AG20443 (cell line): ENCODE data around the gene PIP4K2C.
"Not testable (repeated sequence)": the region's sequence is repeated elsewhere in the genome, so short reads cannot be mapped to it uniquely, and the experiment has no call there.

ENCODE experiments used
- DNase-seq: peaks from one replicate; pipeline ENCODE4 v3.0.0; 2012; ENCODE audit warnings: low spot score, mixed read lengths

PIP4K2C gene

DNA sequence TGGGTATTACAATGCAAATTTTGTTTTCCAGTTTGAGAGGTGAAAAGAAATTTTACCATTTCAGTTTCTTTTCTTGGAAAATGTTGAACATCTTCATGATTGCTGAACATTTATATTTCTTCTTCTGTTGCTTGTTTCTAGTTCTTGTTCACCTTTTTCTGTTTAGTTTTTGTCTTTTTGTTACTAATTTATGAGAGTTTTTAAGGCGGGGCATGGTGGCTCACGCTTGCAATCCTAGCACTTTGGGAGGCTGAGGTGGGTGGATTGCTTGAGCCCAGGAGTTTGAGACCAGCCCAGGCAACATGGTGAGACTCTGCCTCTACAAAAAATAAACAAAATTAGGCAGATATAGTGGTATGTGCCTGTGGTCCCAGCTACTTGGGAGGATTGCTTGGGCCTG, 30.5 kb upstream of the PIP4K2C start:
- no peak for DNase-seq

DNA sequence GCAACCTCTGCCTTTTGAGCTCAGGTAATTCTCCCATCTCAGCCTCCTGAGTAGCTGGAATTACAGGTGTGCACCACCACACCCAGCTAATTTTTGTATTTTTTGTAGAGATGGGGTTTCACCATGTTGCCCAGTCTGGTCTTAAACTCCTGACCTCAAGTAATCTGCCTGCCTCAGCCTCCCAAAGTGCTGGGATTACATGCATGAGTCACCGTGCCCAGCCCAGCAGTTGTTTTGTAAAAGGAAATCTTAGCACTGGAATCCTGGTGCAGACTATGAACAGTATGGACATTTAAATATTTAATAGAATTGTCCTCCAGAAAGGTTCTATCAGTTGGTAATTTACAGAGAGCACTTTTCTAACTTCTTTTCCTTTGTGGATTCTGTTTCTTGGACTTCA, 29.9 kb upstream of the PIP4K2C start:
- not testable (repeated sequence) for DNase-seq

DNA sequence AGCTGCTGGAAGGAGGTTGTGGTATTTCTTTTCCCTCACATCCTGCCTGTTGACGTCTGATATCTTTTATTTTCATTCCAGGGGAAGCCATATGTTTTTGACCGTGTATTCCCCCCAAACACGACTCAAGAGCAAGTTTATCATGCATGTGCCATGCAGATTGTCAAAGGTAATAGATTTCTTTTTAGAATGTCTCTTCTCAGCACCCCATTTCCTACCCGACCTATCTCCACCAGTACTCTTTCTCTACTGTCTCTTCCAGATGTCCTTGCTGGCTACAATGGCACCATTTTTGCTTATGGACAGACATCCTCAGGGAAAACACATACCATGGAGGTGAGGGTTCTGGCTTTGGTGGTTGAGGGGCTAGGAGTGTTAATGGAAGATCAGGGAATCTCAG, 27.6 kb upstream of the PIP4K2C start:
- no peak for DNase-seq

DNA sequence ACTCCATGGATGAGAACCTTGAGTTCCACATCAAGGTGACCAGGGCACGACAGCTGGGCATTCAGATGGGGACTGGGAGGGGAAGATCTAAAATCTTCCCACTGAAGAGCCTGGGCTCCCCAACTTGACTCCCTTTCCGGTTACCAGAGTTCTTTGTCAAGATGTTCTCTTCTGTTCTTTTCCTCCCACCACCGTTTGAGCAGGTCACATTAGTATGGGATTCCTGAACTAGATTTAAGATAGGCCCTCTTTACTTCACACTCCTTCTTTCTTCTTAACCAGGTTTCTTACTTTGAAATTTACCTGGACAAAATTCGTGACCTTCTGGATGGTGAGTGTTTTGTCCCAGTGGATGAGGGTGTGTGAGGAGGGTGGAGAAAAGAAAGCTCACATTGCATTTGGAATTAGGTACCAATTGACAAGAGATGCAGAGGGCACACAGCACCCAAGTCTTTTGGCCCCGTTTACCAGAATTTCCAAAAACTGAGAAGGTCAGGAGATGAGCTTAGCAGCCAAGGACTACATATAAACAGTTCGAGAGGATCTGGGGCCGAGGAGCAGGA, 26.7 kb upstream of the PIP4K2C start:
- no peak for DNase-seq

DNA sequence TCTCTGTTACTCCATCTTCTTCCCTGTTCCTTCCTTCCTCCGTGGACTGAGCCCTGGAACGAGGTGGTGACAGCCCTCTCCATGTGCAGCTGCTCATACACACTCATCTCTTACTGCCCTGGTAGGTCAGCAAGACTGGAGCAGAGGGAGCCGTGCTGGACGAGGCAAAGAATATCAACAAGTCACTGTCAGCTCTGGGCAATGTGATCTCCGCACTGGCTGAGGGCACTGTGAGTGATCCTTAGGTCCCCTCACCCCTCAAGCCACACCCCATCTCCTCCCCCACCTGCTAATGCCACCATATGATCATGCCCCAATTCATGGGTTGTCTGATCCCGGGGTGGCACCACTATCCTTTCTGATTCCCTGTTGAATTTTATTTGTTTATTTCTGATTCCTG, 22.2 kb upstream of the PIP4K2C start:
- no peak for DNase-seq

DNA sequence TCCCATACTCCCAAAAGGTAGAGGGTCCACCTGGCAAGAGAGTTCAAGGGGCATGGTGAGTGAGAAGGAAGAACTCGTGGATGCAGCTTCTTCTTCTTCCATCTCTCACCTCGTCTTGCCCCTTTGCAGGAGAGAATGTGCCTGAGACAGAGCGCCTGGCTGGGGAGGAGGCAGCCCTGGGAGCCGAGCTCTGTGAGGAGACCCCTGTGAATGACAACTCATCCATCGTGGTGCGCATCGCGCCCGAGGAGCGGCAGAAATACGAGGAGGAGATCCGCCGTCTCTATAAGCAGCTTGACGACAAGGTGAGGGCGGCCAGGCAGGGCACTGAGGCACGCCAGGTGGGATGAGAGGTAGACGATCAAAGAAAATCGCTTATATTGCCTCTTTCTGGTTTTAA, 21.1 kb upstream of the PIP4K2C start:
- no peak for DNase-seq

DNA sequence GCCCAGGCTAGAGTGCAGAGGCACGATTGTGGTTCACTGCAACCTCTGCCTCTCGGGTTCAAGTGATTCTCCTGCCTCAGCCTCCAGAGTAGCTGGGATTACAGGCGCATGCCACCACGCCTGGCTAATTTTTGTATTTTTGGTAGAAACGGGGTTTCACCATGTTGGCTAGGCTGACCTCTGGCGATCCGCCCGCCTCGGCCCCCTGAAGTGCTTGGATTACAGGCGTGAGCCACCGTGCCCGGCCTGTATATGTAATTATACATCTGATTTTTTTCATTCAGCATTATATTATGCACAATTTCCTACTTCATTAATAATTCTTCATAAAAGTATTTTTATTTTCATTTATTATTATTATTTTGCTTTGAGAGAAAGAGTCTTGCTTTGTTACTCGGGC, 20.6 kb upstream of the PIP4K2C start:
- DNase-seq: not testable (repeated sequence)

DNA sequence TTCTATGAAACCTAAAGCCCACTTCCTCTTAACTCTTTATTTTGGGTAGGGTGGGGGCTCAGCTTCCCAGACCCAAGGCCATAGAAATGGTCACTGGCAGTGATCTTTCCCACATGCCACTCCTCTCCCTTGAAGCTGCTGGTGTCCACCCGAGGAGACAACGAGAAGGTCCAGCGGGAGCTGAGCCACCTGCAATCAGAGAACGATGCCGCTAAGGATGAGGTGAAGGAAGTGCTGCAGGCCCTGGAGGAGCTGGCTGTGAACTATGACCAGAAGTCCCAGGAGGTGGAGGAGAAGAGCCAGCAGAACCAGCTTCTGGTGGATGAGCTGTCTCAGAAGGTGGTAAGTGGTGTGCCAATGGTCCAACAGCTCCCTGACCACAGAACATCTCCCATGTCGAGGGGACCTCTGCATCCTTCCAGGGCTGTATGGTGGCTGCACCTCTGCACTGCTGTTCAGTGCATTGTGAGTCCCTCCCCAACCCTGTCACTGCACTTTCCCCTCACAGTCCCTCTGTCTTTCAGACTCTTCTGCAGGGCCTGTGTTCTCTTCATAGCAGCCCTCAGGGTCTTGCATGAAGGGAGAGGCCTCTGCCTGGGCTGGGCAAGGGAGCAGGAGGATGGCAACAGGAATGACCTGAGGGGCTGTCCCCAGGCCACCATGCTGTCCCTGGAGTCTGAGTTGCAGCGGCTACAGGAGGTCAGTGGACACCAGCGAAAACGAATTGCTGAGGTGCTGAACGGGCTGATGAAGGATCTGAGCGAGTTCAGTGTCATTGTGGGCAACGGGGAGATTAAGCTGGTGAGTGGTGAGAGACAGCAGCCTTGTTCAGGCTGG, 18.8 kb upstream of the PIP4K2C start:
- DNase-seq: no peak

DNA sequence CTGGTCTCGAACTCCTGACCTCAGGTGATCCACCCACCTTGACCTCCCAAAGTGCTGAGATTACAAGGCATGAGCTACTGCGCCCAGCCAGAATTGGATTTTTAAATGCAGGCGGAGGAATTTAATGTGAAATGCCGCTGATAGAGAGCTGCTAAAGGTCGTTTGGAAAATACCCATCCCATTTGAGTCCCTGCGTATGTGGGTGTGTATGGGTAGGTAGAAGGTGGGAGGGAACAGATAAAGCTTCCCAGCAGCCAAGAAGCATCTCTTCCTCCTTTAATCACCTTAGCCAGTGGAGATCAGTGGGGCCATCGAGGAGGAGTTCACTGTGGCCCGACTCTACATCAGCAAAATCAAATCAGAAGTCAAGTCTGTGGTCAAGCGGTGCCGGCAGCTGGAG, 16.2 kb upstream of the PIP4K2C start:
- no peak for DNase-seq

DNA sequence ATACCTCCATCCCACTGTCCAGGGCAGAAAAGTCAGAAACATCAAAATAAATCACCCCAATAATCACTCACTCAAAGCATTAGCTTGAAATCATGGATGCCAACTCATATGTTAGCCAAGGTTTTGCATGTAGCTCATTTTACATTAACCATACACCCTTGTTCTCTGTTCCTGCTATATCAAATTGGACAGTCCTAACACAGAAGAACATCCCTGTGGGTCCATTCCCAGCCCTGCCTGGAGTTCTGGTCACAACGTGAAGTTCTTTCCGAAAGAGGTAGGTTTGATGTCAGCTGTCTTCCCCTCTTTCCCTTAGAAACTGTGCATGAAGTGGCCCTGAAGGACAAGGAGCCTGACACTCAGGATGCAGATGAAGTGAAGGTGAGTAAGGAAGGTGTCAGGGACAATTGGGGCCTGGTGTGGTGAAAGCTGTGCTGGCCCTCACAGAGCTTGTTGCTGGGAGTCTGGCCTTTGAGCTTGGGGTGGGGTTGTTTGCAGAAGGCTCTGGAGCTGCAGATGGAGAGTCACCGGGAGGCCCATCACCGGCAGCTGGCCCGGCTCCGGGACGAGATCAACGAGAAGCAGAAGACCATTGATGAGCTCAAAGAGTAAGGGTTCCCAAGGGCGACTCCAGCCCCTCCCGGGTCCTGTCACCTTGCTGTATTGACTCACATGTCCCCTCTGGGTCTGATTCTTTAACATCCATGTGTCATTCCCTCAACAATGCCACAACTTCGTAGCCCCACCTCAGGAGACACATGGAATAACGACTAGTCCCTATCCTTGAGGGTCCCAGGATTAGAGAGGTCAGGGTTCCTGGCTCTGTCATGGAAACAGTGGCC, 15.0 kb upstream of the PIP4K2C start:
- DNase-seq: no peak

DNA sequence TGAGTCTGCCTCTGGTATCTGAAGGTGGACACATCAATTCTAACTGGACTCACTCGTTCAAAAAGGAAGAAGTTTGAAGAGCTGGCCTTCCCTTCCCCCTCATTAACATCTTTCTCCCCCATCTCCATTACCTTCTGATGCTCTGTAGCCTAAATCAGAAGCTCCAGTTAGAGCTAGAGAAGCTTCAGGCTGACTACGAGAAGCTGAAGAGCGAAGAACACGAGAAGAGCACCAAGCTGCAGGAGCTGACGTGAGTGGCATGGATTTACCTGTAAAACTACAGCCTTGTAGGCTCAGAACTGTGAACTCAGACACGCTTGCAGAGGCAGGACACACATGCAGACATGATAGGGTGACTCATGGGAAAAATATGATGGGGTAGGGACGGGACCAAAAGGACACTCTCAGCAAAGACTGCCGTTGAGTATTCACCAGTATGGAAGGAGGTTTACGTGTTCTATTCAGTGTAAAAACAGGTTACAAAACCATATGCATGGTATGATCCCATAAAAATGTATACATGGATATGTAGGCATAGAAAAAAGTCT, 14.3 kb upstream of the PIP4K2C start:
- no peak for DNase-seq

DNA sequence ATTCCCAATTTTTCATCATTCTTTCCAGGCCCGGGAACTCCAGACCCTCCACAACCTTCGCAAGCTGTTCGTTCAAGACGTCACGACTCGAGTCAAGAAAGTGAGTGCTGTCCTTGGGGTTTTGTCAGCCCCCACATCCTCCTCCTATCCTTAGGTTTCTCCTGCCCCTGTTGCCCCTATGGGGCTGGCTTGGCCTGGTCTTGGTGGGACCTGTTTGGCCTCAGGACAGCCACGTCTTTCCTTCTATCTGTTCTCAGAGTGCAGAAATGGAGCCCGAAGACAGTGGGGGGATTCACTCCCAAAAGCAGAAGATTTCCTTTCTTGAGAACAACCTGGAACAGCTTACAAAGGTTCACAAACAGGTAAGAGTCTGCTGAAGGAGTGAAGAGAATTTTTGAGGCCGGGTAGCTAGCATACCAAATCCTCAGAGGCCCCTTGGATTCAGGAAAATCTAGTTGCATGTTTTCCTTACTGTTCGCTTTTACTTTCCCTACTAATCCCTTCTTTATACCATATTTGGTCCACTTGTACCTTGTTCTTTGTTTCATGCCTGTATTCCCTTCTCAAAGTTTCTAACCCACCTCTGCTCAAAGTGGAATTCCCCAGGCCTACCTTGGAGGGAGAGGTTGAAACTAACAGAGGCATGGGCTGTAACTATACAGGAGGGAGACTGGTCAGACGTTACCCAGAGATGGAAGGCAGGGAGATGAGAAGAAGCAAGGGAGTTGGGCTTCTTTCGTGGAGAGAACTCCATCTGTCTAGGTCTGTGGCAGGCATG, 12.8 kb upstream of the PIP4K2C start:
- DNase-seq: no peak

DNA sequence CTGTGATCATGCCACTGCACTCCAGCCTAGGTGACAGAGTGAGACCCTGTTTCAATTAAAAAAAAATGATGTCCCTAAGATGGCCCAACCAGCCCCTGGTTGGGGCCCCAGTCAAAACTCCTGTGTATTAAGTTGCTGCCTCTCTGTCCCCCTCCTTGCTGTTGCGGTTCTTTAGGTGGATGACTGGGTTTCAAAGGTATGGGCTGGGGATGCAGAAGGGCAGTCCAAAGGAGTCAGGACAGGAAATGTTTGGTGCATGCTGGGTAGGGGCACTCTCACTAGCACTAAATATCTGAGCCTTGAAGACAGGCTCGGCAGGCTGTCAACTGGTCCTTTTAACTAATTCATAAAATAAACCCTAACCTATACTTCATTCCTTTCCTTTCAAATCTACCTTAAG, 12.0 kb upstream of the PIP4K2C start:
- no peak for DNase-seq

DNA sequence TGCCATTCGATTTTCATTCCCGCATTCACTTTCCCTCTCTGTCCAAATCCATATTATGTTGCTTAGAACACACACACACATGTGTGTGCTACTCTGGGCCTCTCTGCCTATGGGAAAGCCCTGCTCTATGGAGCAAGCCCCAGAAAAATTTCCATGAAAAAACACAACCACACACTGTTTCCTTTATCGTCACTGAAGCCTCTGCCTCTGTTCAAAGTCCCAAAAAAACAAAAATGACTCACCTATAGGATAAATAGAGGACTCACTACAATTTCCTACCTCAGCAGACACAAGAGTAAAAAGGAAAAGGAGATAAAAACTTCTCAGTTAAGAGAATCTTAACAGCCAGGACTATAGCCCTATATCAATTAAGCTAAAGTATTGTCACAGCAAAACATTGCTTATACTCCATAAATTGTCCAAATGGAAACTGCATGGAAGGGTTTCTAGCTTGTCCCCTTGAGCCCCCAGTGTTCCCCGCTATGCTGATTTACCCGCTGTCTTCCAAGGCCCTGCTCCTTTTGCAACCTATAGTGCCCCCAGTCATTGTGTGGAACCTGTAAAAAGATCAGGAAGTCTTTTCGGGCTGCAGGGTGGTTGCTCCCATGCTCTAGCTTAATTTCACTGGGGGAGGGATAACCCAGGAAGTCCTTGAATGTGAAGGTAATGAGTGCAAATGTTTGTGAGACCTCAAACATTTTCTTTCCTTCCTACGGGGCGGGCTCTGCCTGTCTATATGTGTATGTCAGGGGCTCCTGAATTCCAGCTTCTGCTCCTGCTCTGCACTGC, 11.1 kb upstream of the PIP4K2C start:
- DNase-seq: no peak

DNA sequence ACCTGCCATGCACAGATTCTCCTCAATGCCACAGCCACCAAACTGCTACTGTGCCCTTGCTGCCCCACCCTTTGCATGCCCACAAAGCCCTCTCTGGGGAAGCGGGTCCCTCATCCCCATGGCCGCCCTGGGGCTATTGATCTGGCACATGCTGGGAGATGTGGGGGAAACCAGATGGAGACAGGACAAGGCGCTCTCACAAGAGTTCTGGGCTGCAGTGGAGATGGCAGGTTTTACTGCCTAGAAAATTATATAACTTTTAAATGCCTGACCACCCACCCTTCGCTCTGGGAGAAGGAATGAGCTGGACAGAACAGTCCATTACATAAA, 10.6 kb upstream of the PIP4K2C start:
- no peak for DNase-seq

DNA sequence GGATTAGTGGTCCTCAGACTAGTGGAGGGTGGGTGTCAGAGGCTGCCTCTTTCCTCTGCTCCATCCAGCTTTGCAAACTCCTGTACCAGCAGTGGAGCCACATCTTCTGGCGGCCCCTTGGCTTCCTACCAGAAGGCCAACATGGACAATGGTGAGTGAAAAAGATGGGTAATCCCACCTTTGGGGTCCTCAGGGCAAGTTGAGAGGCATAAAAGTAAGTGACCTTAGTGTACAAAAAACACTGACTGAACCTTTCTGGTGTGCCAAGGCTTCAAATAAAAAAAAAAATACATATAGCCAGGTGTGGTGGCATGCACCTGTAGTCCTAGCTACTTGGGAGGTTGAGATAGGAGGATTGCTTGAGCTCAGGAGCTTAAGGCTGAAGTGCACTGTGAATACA, 9.2 kb upstream of the PIP4K2C start:
- no peak for DNase-seq

DNA sequence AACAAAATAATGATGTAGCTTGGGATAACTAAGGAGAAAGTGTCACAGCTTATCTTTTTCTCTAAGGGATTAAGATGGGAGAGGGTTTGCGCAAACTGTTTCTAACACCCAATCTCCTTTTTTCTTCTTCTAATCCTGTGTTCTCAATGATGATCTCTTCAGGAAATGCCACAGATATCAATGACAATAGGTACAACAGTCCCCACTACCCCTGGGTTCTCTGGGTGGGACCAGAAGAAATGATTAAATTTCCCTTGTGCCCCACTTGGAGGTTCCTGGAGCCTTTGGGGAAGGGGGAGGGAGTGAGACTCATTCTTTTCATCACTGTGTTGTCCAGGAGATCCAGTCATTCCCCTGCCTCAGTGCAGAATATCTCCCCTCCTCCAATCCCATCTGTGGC, 8.6 kb upstream of the PIP4K2C start:
- DNase-seq: no peak

DNA sequence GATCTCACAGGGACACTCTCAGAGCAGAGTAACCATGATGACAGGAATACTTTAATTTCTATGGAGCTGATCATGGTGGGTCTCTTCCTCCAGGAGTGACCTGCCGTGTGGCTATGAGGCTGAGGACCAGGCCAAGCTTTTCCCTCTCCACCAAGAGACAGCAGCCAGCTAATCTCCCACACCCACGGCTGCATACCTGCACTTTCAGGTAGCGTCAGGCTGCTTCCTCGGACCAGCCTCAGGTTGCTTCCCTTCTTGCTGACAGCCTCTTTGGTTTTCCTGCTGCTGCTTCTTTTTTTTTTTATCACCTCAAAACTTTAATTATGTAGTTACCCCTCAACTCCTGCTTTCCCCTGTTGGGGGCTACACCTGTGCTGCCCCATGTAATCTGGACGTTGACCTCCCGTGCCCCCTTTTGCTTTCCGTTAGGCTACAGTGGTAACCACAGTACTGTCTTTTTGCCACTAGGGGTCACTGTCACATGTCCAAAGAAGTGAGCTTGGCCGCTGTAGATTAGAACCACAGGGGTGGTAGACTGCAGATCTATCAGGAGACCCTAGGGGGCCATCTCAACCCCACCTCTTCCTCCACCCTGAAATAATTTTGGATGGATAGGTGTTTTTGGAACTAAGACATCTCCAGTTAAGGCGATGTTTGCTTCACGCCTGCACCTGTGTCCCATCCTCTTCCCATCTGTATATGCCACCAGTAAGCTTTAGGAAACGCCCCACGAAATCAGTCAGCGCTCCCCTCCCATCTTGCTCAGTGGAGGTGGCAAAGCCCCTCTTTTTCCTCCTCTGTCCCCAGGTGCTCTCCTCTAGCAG, 7.8 kb upstream of the PIP4K2C start:
- DNase-seq: peak; percentile 91

DNA sequence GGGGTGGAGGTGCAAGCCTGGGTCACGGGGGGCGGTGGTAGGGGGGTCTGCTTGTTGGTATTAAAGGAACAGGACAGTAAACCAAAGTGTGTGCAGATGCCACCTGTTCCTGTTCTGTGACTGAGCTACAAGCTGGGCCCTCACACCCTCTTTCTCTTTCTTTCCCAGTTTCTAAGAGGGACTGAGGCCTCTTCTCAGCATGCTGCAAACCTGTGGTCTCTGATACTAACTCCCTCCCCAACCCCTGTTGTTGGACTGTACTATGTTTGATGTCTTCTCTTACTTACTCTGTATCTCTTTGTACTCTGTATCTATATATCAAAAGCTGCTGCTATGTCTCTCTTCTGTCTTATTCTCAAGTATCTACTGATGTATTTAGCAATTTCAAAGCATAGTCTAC, 6.9 kb upstream of the PIP4K2C start:
- DNase-seq: no peak

DNA sequence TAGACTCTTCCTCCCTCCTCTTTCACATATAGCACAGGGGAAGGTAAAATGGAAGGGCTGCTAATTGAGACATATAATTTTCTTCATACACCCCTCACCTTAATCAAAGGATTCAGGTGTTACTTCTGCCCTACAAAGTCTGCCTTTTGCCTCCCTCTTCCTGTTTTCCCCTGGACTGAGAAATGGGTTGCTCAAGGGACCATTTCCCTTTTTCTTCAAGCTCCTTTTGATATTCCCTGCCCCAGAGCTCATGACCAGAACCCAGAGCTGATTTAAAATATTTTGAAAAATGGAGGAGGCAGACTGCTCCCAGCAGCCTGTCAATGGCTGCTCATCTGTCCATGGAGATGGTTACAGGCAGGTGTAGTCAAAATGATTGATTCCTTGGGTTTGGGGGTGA, 6.3 kb upstream of the PIP4K2C start:
- DNase-seq: no peak
